H54 (cell line): Measurements from ENCODE around the gene BTF3.
"Not testable (repeated sequence)": the region's sequence is repeated elsewhere in the genome, so short reads cannot be mapped to it uniquely, and the experiment has no call there.

Experiments used
- DNase-seq: peaks from one replicate; pipeline ENCODE4 v3.0.0; 2011; ENCODE audit warnings: low spot score, mixed read lengths; ENCODE audit not compliant: insufficient read length
- FAIRE-seq: peaks from 3 replicates; lab custom pipeline; 2011; peaks lifted over from hg19 to GRCh38; lab: Jason Lieb, UNC
- POLR2A ChIP-seq: IDR thresholded peaks from 2 replicates; pipeline ENCODE4 v1.6.1; 2011; ENCODE audit warnings: low read depth, mild to moderate bottlenecking, low read length

The BTF3 gene

DNA sequence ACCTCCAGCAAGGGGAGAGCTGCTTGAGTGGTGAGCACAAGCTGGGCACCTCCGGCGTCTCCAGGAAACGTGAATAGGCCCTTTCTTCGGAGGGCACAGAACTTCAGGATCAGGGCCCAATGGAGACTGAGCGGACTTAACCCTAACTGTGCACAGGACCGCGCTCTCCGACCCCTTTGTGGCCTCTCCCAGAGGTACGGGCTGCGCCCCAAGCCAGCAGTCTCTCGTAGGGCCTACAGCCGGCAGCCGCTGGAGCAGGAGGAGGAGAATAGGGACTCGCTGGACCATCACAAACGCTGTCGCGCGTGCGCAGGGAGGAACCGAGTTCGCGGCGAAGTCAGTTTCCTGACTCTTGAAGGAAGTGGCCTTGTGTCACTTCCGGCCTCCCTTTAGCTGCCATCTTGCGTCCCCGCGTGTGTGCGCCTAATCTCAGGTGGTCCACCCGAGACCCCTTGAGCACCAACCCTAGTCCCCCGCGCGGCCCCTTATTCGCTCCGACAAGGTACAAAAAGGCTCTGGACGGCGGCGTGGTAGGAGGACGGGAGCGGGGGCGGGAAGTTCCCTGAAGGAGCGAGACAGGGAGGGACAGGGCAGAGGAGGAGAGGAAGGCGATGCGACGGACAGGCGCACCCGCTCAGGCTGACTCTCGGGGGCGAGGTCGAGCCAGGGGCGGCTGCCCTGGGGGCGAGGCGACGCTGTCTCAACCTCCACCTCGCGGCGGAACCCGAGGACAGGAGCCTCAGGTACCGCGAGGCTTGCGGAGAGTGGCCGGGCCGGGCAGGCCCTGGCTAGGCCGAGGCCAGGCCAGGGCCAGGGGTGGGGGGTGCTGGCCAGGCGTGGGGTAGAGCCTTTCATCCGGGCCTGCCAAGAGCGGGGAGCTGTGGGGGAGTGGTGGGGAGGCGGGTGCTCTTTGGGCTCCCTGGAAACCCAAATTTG, at the start of gene BTF3:
BTF3 (plus strand) TSS at position 386 of the 936 bp plus-strand sequence; CDS start at position 612, 226 bp downstream.
- FAIRE-seq (peak; percentile 91), DNase-seq (peak; percentile 93)
- TF ChIP-seq POLR2A = peak; percentile 92

DNA sequence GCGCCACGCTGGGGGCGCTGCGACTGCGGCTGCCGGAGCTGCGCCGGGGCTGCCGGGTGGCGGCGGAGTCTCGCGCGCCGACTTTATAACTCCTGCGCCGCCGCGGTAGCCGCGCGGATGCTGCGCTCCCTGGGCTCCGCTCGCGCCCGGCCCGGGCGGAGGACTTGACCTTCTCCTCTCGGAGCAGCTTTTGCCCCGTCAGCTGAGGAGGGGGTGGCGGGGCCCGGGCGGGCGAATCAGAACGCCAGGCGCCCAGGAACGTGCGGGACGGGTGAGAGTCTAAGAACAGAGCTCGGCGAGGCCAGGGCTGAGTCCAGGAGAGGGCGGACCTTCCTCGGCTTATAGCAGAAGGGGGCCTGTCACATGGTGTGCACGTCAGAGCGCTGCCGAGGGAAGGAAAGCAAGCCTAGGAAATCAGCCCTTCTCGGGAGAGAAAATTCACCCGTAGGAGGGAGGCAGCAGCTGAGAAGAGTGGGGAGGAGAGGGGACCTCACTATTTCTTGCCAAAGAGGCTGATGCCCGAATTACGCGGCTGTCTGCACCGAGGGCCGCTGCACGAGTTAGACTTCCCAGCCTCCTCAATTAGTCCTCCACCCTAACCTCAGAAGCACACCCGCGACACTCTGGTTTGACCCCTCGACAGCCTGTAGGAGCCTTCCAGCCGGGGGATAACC, 49.6 kb upstream of the BTF3 start, which contains the start of gene FOXD1:
FOXD1 (minus strand) TSS at position 315 of the 674 bp plus-strand sequence. CDS start 415 bp downstream, outside the sequence.
- peak; percentile 95 for TF ChIP-seq POLR2A
- FAIRE-seq = peak; percentile 43
- peak; percentile 84 for DNase-seq

DNA sequence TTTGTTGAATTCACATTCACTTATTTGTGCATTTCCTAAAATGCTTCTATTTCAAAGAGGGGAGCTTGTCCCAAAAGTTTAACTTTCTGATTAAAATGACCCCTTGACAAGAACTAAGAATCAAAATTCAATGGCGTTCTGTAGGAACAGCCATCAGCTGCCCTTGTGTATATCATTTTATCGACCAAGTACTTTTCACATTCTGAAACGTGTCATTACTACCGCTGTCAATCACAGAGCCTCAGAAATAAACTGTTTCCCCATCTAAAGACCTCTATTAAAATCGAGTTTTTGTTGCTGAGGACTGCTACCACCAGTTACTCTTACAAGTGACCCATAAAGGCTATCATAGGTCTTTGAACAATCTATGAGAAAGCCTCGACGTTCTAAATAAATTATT, 48.1 kb upstream of the BTF3 start:
- FAIRE-seq (no peak), DNase-seq (no peak)
- no peak for TF ChIP-seq POLR2A

DNA sequence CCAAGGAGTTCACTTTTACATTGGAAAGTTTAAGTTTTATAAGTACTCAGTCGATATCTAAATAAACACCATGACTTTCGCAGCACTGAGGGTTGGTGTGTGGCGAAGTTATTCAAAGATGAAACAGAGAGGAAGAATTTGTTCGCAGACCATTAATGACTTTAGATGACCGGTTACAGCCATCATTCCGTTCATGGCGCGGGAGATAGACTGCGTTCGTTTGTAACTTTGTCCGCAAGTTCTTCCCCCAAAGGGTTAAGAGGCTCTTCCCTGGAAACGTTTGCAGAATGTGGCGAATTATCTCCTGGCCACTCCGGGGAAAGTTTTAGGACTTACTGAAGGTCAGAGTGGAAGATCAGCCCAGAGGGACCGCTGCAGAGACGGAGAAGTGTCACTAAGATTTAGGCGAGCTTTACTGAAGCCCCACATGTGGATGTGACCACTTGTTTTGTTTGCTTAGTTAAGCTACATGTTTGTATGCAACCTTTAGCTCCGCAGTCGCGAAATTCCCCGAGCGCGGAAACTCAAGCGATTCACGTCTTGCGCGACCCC, 47.5 kb upstream of the BTF3 start:
- DNase-seq (no peak), FAIRE-seq (no peak)

DNA sequence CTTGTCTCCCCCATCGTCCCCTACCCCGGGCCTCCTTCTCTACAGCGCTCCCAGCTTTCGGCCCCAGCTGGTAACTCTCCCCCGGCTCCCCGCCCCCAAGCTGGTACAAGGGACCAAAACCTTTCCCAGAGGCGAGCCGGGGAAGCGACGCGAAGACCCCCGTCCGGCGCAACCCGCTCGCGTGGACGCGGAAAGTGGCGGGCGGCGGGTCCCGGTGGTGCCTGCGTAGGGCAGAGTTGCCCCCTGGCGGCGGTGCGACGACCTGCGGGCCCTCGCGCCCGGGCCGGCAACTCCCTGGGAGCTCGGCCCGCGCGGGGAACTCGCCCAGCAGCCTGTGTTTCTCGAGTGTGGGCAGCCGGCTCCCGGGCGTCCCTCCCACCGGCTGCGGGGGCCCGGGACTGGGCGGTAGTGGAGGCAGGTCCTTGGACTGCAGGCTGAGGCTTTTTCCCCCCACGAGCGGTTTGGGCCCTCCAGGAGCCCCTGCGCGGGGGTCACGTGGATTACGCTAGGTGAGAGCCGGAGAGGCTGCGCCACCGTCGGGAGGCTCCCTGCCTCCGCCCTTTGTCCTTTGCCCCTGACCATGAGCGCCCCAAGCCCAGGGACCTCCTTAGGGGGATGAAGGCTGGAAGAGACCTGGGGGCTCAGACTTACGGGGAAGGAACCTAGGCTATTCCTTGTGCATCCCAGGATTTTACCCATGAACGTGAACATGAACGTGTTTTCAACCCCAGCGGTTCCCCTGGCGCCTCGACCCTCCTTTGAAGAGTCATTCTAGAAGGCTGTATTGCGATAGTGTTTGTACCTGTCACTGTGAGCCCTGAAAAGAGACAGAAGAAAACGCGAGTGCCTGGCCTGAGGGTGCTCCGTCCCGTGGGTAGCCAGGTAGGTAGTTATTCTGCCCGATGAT, 46.8 kb upstream of the BTF3 start:
- FAIRE-seq = no peak
- no peak for TF ChIP-seq POLR2A
- DNase-seq = no peak

More for the DNA sequence above, 47.5 kb upstream of the BTF3 start:
- no peak for TF ChIP-seq POLR2A

DNA sequence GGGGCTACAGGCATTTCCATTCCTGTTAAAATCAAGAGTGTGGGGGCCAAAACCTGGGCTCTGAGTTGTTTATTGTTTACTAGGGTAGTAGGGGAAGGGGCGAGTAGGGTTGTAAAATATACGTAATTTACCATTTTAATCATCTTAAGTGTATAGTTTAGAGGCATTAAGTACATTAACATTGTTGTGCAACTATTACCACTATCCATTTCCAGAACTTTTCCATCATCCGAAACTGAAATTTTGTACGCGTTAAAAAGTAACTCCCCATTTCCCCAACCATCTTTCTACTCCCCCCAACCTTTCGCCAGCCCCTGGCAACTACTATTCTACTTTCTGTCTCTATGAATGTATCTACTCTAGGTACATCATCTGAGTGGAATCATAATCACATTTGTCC, 46.0 kb upstream of the BTF3 start:
- FAIRE-seq = no peak

DNA sequence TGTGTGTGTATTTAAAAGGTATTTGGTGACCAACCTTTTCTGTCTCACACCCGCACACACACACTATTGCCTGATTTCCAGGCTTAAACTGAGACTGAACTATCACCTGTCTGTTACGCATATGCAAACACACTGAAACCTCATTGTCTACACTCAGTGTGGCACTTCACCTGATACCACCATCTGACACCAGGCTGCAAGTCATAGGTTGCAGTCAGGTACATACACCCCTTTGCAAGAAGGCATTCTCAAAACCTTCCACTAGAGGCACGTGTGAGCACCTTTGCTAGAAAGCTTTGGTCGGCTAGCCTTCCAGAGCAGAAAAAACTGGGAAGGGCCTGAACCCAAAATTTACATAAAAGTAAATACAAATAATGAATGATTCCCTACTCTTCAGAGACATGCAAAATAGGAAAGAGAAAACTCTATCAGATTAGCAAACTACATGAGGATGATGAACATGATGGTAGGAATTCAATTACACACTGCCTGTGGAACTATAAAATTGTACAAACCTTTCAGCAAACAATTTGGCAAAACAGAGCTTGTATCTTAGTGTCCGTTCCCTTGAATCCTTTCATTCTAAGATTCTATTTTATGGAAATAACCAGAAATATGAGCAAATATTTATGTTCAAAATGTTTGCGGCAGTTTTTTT, 43.7 kb upstream of the BTF3 start:
- TF ChIP-seq POLR2A = no peak
- DNase-seq = no peak
- peak; percentile 82 for FAIRE-seq

More for the DNA sequence above, 46.0 kb upstream of the BTF3 start:
- TF ChIP-seq POLR2A = no peak
- DNase-seq = no peak

DNA sequence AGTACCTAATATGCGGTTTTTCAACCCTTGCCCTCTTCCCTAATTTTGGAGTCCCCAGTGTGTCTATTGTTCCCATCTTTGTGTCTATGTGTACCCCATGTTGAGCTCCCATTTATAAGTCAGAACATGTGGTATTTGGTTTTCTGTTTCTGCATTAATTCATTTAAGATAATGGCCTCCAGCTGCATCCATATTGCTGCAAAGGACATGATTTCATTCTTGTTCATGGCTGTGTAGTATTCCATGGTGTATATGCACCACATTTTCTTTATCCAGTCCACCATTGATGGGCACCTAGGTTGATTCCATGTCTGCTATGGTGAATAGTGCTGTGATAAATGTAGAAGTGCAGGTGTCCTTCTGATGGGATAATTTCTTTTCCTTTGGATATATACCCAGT, 41.8 kb upstream of the BTF3 start:
- DNase-seq, FAIRE-seq: not testable (repeated sequence)

DNA sequence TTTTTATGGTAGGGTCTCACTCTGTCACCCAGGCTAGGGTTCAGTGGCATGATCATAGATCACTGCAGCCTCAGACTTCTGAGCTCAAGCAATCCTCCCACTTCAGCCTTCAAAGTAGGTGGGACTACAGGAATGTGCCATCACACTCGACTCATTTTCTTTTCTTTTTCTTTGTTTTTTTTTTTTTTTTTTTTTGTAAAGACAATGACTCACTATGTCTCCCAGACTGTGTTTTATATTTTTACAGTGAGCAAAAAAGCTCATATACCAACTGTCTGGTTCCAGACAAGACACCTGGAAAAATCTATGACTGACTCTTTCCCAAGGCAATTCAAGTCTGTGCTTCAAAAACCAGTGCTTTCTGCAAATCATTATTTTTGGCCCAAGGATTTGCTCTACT, 38.9 kb upstream of the BTF3 start:
- no peak for TF ChIP-seq POLR2A
- DNase-seq (no peak), FAIRE-seq (no peak)

DNA sequence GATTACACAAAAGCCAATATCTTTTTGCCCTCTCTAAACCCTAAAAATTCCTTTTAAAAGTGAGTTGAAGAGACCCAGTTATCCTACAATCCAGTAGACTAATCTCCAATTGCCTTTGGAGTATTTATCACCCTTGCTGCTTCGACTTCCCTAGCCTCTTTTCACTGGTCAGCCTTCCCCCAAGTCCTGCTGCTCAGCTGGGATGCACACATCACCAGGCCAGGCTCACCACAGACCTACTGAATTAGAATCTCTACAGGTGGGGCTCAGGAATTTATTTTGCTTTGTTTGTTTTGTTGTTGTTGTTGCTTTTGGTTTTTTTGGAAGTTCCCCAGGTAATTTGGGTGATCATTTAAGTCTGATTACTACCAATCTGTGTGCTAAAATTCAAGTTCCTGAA, 38.1 kb upstream of the BTF3 start:
- no peak for FAIRE-seq
- TF ChIP-seq POLR2A = no peak
- no peak for DNase-seq

DNA sequence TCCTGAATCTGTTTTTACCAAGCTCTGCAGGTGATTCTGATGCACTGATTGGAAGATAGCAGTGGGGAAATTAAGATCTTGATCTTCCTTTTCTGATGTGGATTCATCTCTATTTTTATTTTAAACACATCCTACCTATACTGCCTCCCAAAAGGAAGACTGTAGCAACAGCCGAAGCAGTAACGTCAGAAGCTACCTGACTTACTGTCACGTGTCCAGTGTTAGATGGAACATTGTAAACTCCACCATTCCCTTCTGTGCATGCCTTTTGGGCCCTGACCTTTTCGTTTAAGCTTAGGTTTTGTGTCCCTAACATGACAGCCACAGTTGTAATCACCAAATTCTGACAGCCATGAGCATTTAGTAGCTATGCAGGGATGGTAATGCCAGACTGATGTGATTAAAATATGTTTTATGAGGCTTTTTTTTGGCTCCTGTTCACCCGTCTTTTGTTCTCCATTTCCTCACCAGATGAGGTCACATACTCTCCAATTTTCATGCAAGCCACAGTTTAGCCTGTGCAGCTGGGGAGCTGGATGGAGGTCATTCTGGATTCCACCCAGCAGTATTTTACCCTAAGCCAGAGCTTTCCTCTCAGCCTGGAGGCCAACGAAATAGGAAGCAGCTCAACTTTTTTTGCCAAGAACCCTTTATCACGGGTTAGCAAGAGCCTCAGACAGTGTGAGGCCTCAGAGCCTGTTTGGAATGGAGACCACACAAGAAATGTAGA, 34.1 kb upstream of the BTF3 start:
- DNase-seq (no peak), FAIRE-seq (no peak)
- no peak for TF ChIP-seq POLR2A

DNA sequence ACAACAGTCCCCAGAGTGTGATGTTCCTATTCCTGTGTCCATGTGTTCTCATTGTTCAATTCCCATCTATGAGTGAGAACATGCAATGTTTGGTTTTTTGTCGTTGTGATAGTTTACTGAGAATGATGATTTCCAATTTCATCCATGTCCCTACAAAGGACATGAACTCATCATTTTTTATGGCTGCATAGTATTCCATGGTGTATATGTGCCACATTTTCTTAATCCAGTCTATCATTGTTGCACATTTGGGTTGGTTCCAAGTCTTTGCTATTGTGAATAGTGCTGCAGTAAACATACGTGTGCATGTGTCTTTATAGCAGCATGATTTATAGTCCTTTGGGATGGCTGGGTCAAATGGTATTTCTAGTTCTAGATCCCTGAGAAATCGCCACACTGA, 29.6 kb upstream of the BTF3 start:
- FAIRE-seq, DNase-seq: not testable (repeated sequence)
